NCI-H187 treated with DMSO at 0.1 percent for 48 hours (cell line): Measurements from ENCODE around the gene TMEM234.

Experiments used
- DNase-seq: peaks from one replicate; lab custom pipeline; 2025; lab: John Stamatoyannopoulos, UW

TMEM234 gene

GRCh38 chr1:32178380-32179192, 43.6 kb downstream of the TMEM234 start:
- no peak for DNase-seq

GRCh38 chr1:32172621-32173245, 49.4 kb downstream of the TMEM234 start:
- DNase-seq: no peak

- DNase-seq: no peak
These were observed 51.2 kb downstream of the TMEM234 start for GRCh38 chr1:32170991-32171390.
